ENCODE measurements around the gene SARS1. TPM values are rescaled to one million over a fixed set of nuclear protein-coding genes. Genes with fewer than 3 reads are reported as not detected.
A peak's percentile ranks its signal among the peaks of the same experiment; 100 is the strongest.

SARS1 gene
- total and polyA plus RNA-seq, 7 donors = 100 to 160 (median 135) TPM

DNA sequence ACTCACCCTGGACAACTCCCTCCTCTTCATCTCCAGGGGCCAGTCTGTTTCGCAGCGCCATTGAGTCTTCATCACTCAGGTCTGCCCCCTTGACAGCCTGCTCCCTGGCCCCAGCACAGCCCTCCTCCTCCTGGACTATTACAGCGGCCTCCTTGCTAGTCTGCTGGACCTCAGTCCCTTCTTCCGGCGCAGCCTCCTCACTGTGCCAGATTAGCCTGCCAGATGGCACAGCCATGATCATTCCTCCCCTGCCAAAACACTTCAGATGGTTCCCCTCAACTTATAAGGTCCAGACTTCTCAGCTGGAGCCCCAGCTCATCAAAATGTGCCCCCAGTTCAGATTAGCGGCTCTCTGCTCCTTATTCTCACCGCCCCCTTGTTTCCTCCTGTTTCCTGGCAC is 28.7 kb downstream of the SARS1 start:
- intact Hi-C loops (cut with DNase I) = no loop called here
- DNase-seq = peak; percentile 74
- H3K9me3 ChIP-seq = no peaks in the 10 kb centered on the region
- TF ChIP-seq POLR2AphosphoS5 (IDR thresholded peaks at IDR 0.05) = no peak
- TF ChIP-seq EP300 (IDR thresholded peaks at IDR 0.05) = no peak
- TF ChIP-seq, protein P1, sequence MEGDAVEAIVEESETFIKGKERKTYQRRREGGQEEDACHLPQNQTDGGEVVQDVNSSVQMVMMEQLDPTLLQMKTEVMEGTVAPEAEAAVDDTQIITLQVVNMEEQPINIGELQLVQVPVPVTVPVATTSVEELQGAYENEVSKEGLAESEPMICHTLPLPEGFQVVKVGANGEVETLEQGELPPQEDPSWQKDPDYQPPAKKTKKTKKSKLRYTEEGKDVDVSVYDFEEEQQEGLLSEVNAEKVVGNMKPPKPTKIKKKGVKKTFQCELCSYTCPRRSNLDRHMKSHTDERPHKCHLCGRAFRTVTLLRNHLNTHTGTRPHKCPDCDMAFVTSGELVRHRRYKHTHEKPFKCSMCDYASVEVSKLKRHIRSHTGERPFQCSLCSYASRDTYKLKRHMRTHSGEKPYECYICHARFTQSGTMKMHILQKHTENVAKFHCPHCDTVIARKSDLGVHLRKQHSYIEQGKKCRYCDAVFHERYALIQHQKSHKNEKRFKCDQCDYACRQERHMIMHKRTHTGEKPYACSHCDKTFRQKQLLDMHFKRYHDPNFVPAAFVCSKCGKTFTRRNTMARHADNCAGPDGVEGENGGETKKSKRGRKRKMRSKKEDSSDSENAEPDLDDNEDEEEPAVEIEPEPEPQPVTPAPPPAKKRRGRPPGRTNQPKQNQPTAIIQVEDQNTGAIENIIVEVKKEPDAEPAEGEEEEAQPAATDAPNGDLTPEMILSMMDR (IDR thresholded peaks at IDR 0.05) = no peak
- no peak for TF ChIP-seq POLR2A (IDR thresholded peaks at IDR 0.05)
- peaks cover 0 to 19% (median 15%) of the 10 kb centered on the region in 4 donors for H3K36me3 ChIP-seq
- peaks cover 0 to 25% (median 21%) of the 10 kb centered on the region in 4 donors for H3K4me1 ChIP-seq
- no peak overlapping the region for H3K4me3 ChIP-seq
- no peaks in the 10 kb centered on the region for H3K27me3 ChIP-seq
- H3K27ac ChIP-seq = no peak overlapping the region
- 66 to 72% methylated on average over 7 of the region's 7 CpGs for WGBS, 2 donors

DNA sequence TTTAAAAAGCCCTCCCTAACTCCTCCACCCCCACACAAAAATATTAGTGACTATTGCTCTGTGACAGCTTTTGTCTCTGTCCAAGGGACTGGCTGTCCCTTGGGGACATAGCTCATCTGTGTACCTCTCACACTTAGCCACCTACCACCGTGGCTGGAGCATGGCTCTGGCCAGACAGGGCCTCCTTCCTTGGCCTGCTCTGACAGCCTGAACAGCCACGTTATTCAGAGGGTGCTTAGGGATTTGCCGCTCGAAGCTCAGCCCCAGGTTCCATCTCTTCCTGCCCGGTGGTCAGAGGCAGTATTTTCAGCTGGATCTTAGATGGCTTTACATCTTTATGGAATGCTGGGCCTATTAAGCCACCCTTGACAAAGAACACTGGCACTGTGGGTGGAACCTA is 29.5 kb downstream of the SARS1 start:
- peaks cover 0 to 25% (median 21%) of the 10 kb centered on the region in 4 donors for H3K4me1 ChIP-seq
- 72 to 74% methylated on average over 5 of the region's 5 CpGs for whole genome bisulfite sequencing, 2 donors
- DNase-seq = no peak
- H3K27ac ChIP-seq = no peak overlapping the region
- TF ChIP-seq, protein P1 (IDR thresholded peaks at IDR 0.05) = no peak
- H3K36me3 ChIP-seq = peaks cover 0 to 10% (median 6%) of the 10 kb centered on the region in 4 donors
- no peaks in the 10 kb centered on the region for H3K27me3 ChIP-seq
- no peaks in the 10 kb centered on the region for H3K9me3 ChIP-seq
- intact Hi-C loops (cut with DNase I) = no loop called here
- no peak overlapping the region for H3K4me3 ChIP-seq

DNA sequence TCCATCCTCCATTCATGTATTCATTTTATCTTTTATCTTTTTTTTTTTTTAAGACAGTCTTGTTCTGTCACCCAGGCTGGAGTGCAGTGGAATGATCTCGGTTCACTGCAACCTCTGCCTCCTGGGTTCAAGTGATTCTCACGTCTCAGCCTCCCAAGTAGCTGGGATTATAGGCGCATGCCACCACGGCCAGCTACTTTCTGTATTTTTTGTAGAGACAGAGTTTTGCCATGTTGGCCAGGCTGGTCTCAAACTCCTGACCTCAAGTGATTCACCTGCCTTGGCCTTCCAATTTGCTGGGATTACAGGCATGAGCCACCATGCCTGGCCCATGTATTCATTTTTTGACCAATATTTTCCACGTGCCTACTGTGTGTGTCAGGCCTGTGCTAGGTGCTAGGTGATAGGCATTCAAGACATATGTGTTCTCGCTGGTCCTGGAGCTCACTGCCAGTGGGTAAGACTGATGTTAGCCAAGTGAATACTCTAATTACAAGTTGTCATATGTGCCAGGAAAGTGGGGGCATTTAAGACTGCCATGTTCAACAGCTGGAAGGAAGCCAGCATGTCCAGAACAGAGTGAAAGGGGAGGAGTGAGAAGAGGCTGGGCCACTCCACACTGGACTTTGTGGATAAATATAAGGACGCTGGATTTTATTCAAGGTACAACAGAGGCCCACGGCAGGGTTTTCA is 30.3 kb downstream of the SARS1 start:
- H3K4me3 ChIP-seq = no peak overlapping the region
- TF ChIP-seq POLR2AphosphoS5 (IDR thresholded peaks at IDR 0.05) = no peak
- no peak for TF ChIP-seq POLR2A (IDR thresholded peaks at IDR 0.05)
- TF ChIP-seq, protein P1 (IDR thresholded peaks at IDR 0.05) = no peak
- TF ChIP-seq EP300 (IDR thresholded peaks at IDR 0.05) = no peak
- no peak overlapping the region for H3K27ac ChIP-seq
- H3K36me3 ChIP-seq = peaks cover 0 to 2% (median under 1%) of the 10 kb centered on the region in 4 donors
- intact Hi-C loops (cut with DNase I) = no loop called here
- H3K4me1 ChIP-seq = peaks cover 0 to 30% (median 25%) of the 10 kb centered on the region in 4 donors
- no peaks in the 10 kb centered on the region for H3K9me3 ChIP-seq
- 83 to 88% methylated on average over 8 of the region's 8 CpGs for WGBS, 2 donors
- no peak for DNase-seq
- no peaks in the 10 kb centered on the region for H3K27me3 ChIP-seq

DNA sequence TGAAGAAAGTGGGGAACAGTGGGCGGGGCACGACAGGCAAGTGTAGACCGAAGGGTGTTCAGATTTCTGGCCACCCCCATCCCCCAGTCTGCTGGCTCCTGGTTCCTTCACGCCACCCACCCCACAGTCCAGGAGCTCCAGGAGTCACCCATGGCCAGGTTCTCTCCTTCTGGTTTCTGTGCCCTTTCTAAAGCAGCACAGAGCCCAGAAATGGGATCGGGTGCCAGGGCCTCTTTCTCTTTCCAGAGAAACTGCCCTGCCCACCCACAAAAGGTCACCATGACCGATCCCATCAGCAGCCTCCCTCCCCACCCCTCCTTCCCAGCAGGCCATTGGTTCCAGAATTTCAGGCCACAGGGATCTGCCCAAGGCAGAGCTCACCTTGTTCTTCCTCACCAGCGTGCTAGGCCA is 32.4 kb downstream of the SARS1 start:
- peak; percentile 48 for DNase-seq
- no peaks in the 10 kb centered on the region for H3K27me3 ChIP-seq
- no peak for TF ChIP-seq POLR2A (IDR thresholded peaks at IDR 0.05)
- no peak for TF ChIP-seq EP300 (IDR thresholded peaks at IDR 0.05)
- TF ChIP-seq, protein P1 (IDR thresholded peaks at IDR 0.05) = no peak
- TF ChIP-seq POLR2AphosphoS5 (IDR thresholded peaks at IDR 0.05) = no peak
- intact Hi-C loops (cut with DNase I) = no loop called here
- 84 to 90% methylated on average over 7 of the region's 7 CpGs for WGBS, 2 donors
- peaks cover 0 to 29% (median 24%) of the 10 kb centered on the region in 4 donors for H3K4me1 ChIP-seq
- no peaks in the 10 kb centered on the region for H3K36me3 ChIP-seq
- H3K4me3 ChIP-seq = no peak overlapping the region
- no peak overlapping the region for H3K27ac ChIP-seq
- no peaks in the 10 kb centered on the region for H3K9me3 ChIP-seq

Data from sigmoid colon (tissue), 7 donors.